GM12878 (cell line): Measurements from ENCODE around the gene TMEM252. TPM values are rescaled to one million over a fixed set of nuclear protein-coding genes. Genes with fewer than 3 reads are reported as not detected.

Source experiments
- ATAC-seq: fragments of 200-7000 bp; cut with Tn5 transposase; 3 replicates; pipeline ENCODE4 v1.9.1; 2020; ENCODE audit warnings: mild to moderate bottlenecking, moderate library complexity
- BruUV-seq: library from RNA; stranded (reverse); fragments of 400-500 nt; replicated peaks from 2 replicates; lab custom pipeline; 2021; lab: Mats Ljungman, UMichigan
- CTCF ChIA-PET: fragments of 300-600 bp; sonication (Branson Sonifier 250); formaldehyde crosslinking; extraction: SDS; loops from one replicate; lab custom pipeline; 2021; ENCODE audit warnings: inconsistent platforms; lab: Yijun Ruan, JAX
- POLR2A ChIA-PET: fragments of 350-600 bp; formaldehyde crosslinking; extraction: SDS; loops from one replicate; lab custom pipeline; 2021; ENCODE audit warnings: inconsistent platforms; lab: Charles Lee
- RAD21 ChIA-PET: fragments of 300-600 bp; sonication (Branson Sonifier 250); formaldehyde crosslinking; loops from one replicate; lab custom pipeline; 2023; ENCODE audit warnings: antibody characterized with exemption; ENCODE audit not compliant: unreplicated experiment; lab: Charles Lee
- SMC1A ChIA-PET: fragments of 300-600 bp; sonication (Branson Sonifier 250); formaldehyde crosslinking; loops from one replicate; lab custom pipeline; 2023; ENCODE audit not compliant: unreplicated experiment, uncharacterized antibody; lab: Charles Lee
- DNase-seq: peaks from one replicate; pipeline ENCODE4 v3.0.0-alpha.2; 2011; ENCODE audit warnings: low read depth, low spot score
- FAIRE-seq: peaks from 3 replicates; lab custom pipeline; 2011; peaks lifted over from hg19 to GRCh38; lab: Jason Lieb, UNC
- H2AFZ ChIP-seq: 2 replicates; pipeline ENCODE4 v1.6.0; 2011; ENCODE audit warnings: low read depth, low read length, control low read depth; ENCODE audit not compliant: control insufficient read depth
- H3K27ac ChIP-seq: 2 replicates; pipeline ENCODE4 v1.5.1; 2011; ENCODE audit warnings: control low read depth; ENCODE audit not compliant: control insufficient read depth, insufficient read depth
- H3K27me3 ChIP-seq, 2 experiments: replicated peaks in 1 of 2; 2 replicates each; pipeline versions ENCODE4 v1.6.0 to v1.6.1; 2011; ENCODE audit warnings: low read length in 1 of 2; ENCODE audit not compliant: control insufficient read depth in 2 of 2, insufficient read depth in 2 of 2
- H3K36me3 ChIP-seq, 2 experiments: 2 replicates each; pipeline ENCODE4 v1.5.1; 2011; ENCODE audit warnings: low read length in 1 of 2; ENCODE audit not compliant: control insufficient read depth in 2 of 2, insufficient read depth in 2 of 2
- H3K4me1 ChIP-seq: 2 replicates; pipeline ENCODE4 v1.6.1; 2011; ENCODE audit warnings: mild to moderate bottlenecking, low read length, moderate library complexity, mixed read lengths; ENCODE audit not compliant: control insufficient read depth, insufficient read depth
- H3K4me2 ChIP-seq: 2 replicates; pipeline ENCODE4 v1.6.0; 2011; ENCODE audit warnings: control low read depth; ENCODE audit not compliant: control insufficient read depth, insufficient read depth
- H3K4me3 ChIP-seq: fragments of 200-600 bp; sonication (generic); 2 replicates; pipeline ENCODE4 v1.5.1; 2016
- H3K79me2 ChIP-seq: 2 replicates; pipeline ENCODE4 v1.6.0; 2011; ENCODE audit warnings: low read length; ENCODE audit not compliant: control insufficient read depth, insufficient read depth
- H3K9ac ChIP-seq: 2 replicates; pipeline ENCODE4 v1.8.0; 2011; ENCODE audit warnings: low read length, control low read depth, mixed read lengths; ENCODE audit not compliant: control insufficient read depth, insufficient read depth
- H3K9me3 ChIP-seq: replicated peaks from 3 replicates; pipeline ENCODE4 v1.5.1; 2011; ENCODE audit warnings: mild to moderate bottlenecking, low read length; ENCODE audit not compliant: control insufficient read depth, insufficient read depth
- H4K20me1 ChIP-seq: 2 replicates; pipeline ENCODE4 v1.6.0; 2011; ENCODE audit not compliant: control insufficient read depth, insufficient read depth
- BMI1 ChIP-seq: fragments of 450-650 bp; IDR thresholded peaks from 2 replicates; pipeline ENCODE4 v1.6.1; 2016; ENCODE audit warnings: mild to moderate bottlenecking, moderate library complexity, borderline replicate concordance
- BRCA1 ChIP-seq: IDR thresholded peaks from 2 replicates; pipeline ENCODE4 v1.6.1; 2011; ENCODE audit warnings: low read depth, low read length, improper control_type of control experiment
- DPF2 ChIP-seq: fragments of 450-650 bp; IDR thresholded peaks from 2 replicates; pipeline ENCODE4 v1.6.1; 2017; ENCODE audit warnings: mild to moderate bottlenecking
- EGR1 ChIP-seq, 2 experiments: IDR thresholded peaks; 1 replicate in 1 of 2; 2 replicates in 1 of 2; pipeline ENCODE4 v1.6.1; 2011 to 2012; ENCODE audit warnings: low read depth in 2 of 2, low read length in 2 of 2, borderline replicate concordance in 1 of 2, mild to moderate bottlenecking in 1 of 2, moderate library complexity in 1 of 2
- ETV6 ChIP-seq, 2 experiments: fragments of 450-650 bp in 1 of 2; IDR thresholded peaks in 1 of 2; conservative IDR thresholded peaks in 1 of 2; 2 replicates each; pipeline ENCODE4 v1.6.1; 2014; ENCODE audit warnings: antibody characterized with exemption in 1 of 2, borderline replicate concordance in 1 of 2, low read depth in 1 of 2, mild to moderate bottlenecking in 1 of 2, moderate library complexity in 1 of 2
- GABPA ChIP-seq: IDR thresholded peaks from 2 replicates; pipeline ENCODE4 v1.6.1; 2014; ENCODE audit warnings: antibody characterized with exemption, low read depth, mild to moderate bottlenecking, inconsistent platforms
- IKZF2 ChIP-seq, 2 experiments: fragments of 450-650 bp; IDR thresholded peaks; 2 replicates each; pipeline ENCODE4 v1.6.1; 2017; ENCODE audit warnings: mild to moderate bottlenecking in 2 of 2, moderate library complexity in 2 of 2
- JUNB ChIP-seq: IDR thresholded peaks from 2 replicates; pipeline ENCODE4 v1.6.1; 2016; ENCODE audit warnings: antibody characterized with exemption, mild to moderate bottlenecking
- JUND ChIP-seq: IDR thresholded peaks from 2 replicates; pipeline ENCODE4 v1.6.1; 2012; ENCODE audit warnings: low read depth, mild to moderate bottlenecking, low read length, improper control_type of control experiment, moderate library complexity
- KAT2A ChIP-seq: conservative IDR thresholded peaks from 2 replicates; pipeline ENCODE4 v1.6.1; 2011; ENCODE audit warnings: low read depth, low read length; ENCODE audit not compliant: control insufficient read depth
- NFIC ChIP-seq: IDR thresholded peaks from 2 replicates; pipeline ENCODE4 v1.6.1; 2012; ENCODE audit warnings: low read depth, mild to moderate bottlenecking, inconsistent platforms, low read length, moderate library complexity
- NR2F1 ChIP-seq: fragments of 450-650 bp; conservative IDR thresholded peaks from 2 replicates; pipeline ENCODE4 v1.6.1; 2017; ENCODE audit warnings: mild to moderate bottlenecking
- POLR2A ChIP-seq: IDR thresholded peaks from 2 replicates; pipeline ENCODE4 v1.6.1; 2011; ENCODE audit warnings: low read depth, mild to moderate bottlenecking, low read length
- POLR2AphosphoS2 ChIP-seq: IDR thresholded peaks from 2 replicates; pipeline ENCODE4 v1.6.1; 2011; ENCODE audit warnings: low read depth, mild to moderate bottlenecking, low read length, improper control_type of control experiment, moderate library complexity
- POU2F2 ChIP-seq: IDR thresholded peaks from 3 replicates; pipeline ENCODE4 v1.6.1; 2011; ENCODE audit warnings: low read depth, mild to moderate bottlenecking, low read length, borderline replicate concordance
- RBBP5 ChIP-seq: fragments of 200-600 bp; sonication (generic); conservative IDR thresholded peaks from 2 replicates; pipeline ENCODE4 v1.6.1; 2016
- YY1 ChIP-seq: IDR thresholded peaks from 2 replicates; pipeline ENCODE4 v1.6.1; 2011; ENCODE audit warnings: low read depth, mild to moderate bottlenecking, low read length
- WGBS: methylation state at CpG from one replicate; pipeline ENCODE4 v1.1.6; 2016; ENCODE audit warnings: low lambda C conversion rate; ENCODE audit not compliant: insufficient replicate concordance, insufficient coverage; ENCODE audit errors: missing lambda C conversion rate; 5-methylcytosine and 5-hydroxymethylcytosine counted together
- in situ Hi-C: fragments of 300-500 bp; cut with MboI; formaldehyde crosslinking; loops from 9 replicates; pipeline ENCODE4 v1.14.3; 2018; ENCODE audit warnings: mixed read lengths
- intact Hi-C: fragments of 100-400 bp; cut with micrococcal nuclease; formaldehyde crosslinking; loops from one replicate; pipeline ENCODE4 v1.14.2; 2022; ENCODE audit not compliant: unreplicated experiment
- polyA plus RNA-seq, 11 experiments: library from polyadenylated mRNA; depleted of rRNA in 4 of 11; unstranded in 6 of 11; stranded (reverse) in 5 of 11; fragments of >200 nt; fragmentation: Nextera tagmentation in 4 of 11; fragmentation: Illumina TruSeq in 1 of 11; extraction: Ambion mirVana in 4 of 11; extraction: Trizol in 1 of 11; gene quantifications; 1 replicate in 1 of 11; 2 replicates in 10 of 11; pipeline versions ENCODE4 v1.2.1 to v1.2.3, GENCODE V29; 2011 to 2016; ENCODE audit warnings: inconsistent platforms in 2 of 11, missing spikeins in 2 of 11, low read depth in 1 of 11
- total RNA-seq, 4 experiments: library from RNA; depleted of rRNA in 3 of 4; stranded (reverse); fragments of >200 nt in 3 of 4; fragmentation: Illumina TruSeq in 1 of 4; extraction: Trizol in 1 of 4; gene quantifications; 2 replicates each; pipeline versions ENCODE4 v1.2.1 to v1.2.3, GENCODE V29; 2013 to 2021
- TF ChIP-seq, protein P1 (sequence below): IDR thresholded peaks from 2 replicates; pipeline ENCODE4 v1.6.1; 2012; ENCODE audit warnings: low read depth, low read length, improper control_type of control experiment
- TF ChIP-seq, protein P2 (sequence below): IDR thresholded peaks from 2 replicates; pipeline ENCODE4 v1.6.1; 2011; ENCODE audit warnings: low read depth, low read length, improper control_type of control experiment, borderline replicate concordance
- TF ChIP-seq, protein P3 (sequence below): fragments of 450-650 bp; IDR thresholded peaks from 2 replicates; pipeline ENCODE4 v1.6.1; 2017; ENCODE audit warnings: antibody characterized with exemption, mild to moderate bottlenecking, moderate library complexity

Gene TMEM252
- total and polyA plus RNA-seq, 10 of the 15 experiments (the other 5 are each of a cell fraction or from before 2014, with no cell fraction given) = not detected

DNA sequence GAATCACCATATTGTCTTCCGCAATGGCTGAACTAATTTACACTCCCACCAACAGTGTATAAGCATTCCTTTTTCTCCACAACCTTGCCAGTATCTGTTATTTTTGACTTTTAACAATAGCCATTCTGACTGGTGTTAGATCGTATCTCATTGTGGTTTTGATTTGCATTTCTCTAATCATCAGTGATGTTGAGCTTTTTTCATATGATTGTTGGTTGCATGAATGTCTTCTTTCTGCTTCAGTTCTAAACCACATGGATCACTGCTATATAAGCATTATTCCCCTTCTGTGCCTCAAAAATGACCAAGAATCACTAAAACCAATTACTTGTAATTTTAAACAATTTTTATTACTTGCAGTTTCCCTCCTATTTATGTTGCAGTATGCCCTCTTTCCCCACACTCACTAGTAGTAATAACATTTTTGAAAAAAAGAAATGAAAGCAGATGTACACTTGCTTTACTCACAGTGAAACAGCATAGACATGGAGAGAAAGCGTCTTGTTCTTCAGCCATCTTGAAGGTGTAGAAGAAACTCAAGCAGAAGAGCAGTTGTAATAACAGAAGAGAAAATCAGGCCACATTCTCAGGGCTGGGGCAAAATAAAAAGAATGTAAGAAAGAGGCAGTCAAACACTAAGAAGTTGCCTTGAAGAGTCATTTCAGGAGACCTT is 4.5 kb upstream of the TMEM252 start:
- Histone ChIP-seq H4K20me1 (no peaks in the 10 kb centered on the region), H3K9ac (no peak overlapping the region; the same call in 1 of the 2 replicates), H3K79me2 (no peaks in the 10 kb centered on the region), H3K4me3 (peak overlapping the region; percentile 54), H3K4me2 (peak overlapping the region; percentile 84), H3K9me3 (no peaks in the 10 kb centered on the region), H3K4me1 (peaks cover 29% of the 10 kb centered on the region), H3K36me3 (no peaks in the 10 kb centered on the region), H3K27ac (peak overlapping the region; percentile 88), H2AFZ (peak overlapping the region; percentile 11), H3K27me3 (peaks cover 0 to 2% of the 10 kb centered on the region in 2 experiments; a peak in 1 of 4 replicates)
- DNase-seq (peak; percentile 32), FAIRE-seq (no peak), ATAC-seq (peak; percentile 40)
- POLR2A ChIA-PET = no interaction called here
- in situ Hi-C loops (loop anchor here (25.0 kb wide), 1 partner anchor 92 kb away; no protein-coding TSS in a partner anchor), intact Hi-C loops (loop anchor here (1.0 kb wide), 1 partner anchor 12 kb away; no protein-coding TSS in a partner anchor)
- CTCF ChIA-PET = interaction anchor here (2.1 kb wide), 1 partner anchor 23 kb away, joined by 7 read pairs; no protein-coding TSS in a partner anchor
- WGBS = 33% methylated on average over 3 of the region's 3 CpGs
- SMC1A ChIA-PET = no interaction called here
- no TSS peak for BruUV-seq
- RAD21 ChIA-PET = interaction anchor here (0.5 kb wide), 1 partner anchor 1379 kb away, joined by 3 read pairs; no protein-coding TSS in a partner anchor
- TF ChIP-seq, protein P1, sequence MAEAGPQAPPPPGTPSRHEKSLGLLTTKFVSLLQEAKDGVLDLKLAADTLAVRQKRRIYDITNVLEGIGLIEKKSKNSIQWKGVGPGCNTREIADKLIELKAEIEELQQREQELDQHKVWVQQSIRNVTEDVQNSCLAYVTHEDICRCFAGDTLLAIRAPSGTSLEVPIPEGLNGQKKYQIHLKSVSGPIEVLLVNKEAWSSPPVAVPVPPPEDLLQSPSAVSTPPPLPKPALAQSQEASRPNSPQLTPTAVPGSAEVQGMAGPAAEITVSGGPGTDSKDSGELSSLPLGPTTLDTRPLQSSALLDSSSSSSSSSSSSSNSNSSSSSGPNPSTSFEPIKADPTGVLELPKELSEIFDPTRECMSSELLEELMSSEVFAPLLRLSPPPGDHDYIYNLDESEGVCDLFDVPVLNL = no peak
- TF ChIP-seq EGR1 (IDR thresholded peaks at IDR 0.05; ENCODE audit: borderline replicate concordance in 1 of 2, low read depth in 2 of 2, low read length in 2 of 2) = no peak
- TF ChIP-seq, protein P2, sequence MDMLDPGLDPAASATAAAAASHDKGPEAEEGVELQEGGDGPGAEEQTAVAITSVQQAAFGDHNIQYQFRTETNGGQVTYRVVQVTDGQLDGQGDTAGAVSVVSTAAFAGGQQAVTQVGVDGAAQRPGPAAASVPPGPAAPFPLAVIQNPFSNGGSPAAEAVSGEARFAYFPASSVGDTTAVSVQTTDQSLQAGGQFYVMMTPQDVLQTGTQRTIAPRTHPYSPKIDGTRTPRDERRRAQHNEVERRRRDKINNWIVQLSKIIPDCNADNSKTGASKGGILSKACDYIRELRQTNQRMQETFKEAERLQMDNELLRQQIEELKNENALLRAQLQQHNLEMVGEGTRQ = no peak
- TF ChIP-seq POLR2A = no peak
- no peak for TF ChIP-seq JUND
- peak in 1 of 2 experiments; percentile 54; a peak in 1 of 4 replicates for TF ChIP-seq ETV6 (conservative IDR thresholded peaks at IDR 0.05 in 1 of 2, IDR thresholded peaks at IDR 0.05 in 1 of 2; ENCODE audit: borderline replicate concordance in 1 of 2, low read depth in 1 of 2)
- no peak for TF ChIP-seq KAT2A
- peak; percentile 62; the same call in 1 of the 2 replicates for TF ChIP-seq JUNB
- TF ChIP-seq POLR2AphosphoS2 = no peak
- TF ChIP-seq NFIC = peak; percentile 71
- TF ChIP-seq DPF2 = 0 out of 2 replicates have a peak, but pooled peaks have one; percentile 21
- peak; percentile 59; the same call in 1 of the 2 replicates for TF ChIP-seq YY1
- TF ChIP-seq NR2F1 = no peak
- no peak for TF ChIP-seq RBBP5
- TF ChIP-seq, protein P3, sequence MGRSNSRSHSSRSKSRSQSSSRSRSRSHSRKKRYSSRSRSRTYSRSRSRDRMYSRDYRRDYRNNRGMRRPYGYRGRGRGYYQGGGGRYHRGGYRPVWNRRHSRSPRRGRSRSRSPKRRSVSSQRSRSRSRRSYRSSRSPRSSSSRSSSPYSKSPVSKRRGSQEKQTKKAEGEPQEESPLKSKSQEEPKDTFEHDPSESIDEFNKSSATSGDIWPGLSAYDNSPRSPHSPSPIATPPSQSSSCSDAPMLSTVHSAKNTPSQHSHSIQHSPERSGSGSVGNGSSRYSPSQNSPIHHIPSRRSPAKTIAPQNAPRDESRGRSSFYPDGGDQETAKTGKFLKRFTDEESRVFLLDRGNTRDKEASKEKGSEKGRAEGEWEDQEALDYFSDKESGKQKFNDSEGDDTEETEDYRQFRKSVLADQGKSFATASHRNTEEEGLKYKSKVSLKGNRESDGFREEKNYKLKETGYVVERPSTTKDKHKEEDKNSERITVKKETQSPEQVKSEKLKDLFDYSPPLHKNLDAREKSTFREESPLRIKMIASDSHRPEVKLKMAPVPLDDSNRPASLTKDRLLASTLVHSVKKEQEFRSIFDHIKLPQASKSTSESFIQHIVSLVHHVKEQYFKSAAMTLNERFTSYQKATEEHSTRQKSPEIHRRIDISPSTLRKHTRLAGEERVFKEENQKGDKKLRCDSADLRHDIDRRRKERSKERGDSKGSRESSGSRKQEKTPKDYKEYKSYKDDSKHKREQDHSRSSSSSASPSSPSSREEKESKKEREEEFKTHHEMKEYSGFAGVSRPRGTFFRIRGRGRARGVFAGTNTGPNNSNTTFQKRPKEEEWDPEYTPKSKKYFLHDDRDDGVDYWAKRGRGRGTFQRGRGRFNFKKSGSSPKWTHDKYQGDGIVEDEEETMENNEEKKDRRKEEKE = no peak
- TF ChIP-seq GABPA = no peak
- 0 out of 2 replicates have a peak, but pooled peaks have one; percentile 24 for TF ChIP-seq BMI1
- TF ChIP-seq IKZF2 (IDR thresholded peaks at IDR 0.05) = peak in 1 of 2 experiments; percentile 41; a peak in 1 of 4 replicates
- no peak for TF ChIP-seq BRCA1
- TF ChIP-seq POU2F2 = peak; percentile 38; the same call in 1 of the 3 replicates
